TTC549 (cell line): Measurements from ENCODE around the gene SLC34A3.
A peak's percentile ranks its signal among the peaks of the same experiment; 100 is the strongest.

Experiments used
- FAIRE-seq: peaks from 2 replicates; lab custom pipeline; 2012; peaks lifted over from hg19 to GRCh38; lab: Jason Lieb, UNC

Gene SLC34A3

GRCh38 chr9:137195525-137196220 lies 35.0 kb upstream of the SLC34A3 start:
- no peak for FAIRE-seq

GRCh38 chr9:137198051-137198901 lies 32.4 kb upstream of the SLC34A3 start:
- FAIRE-seq: no peak

GRCh38 chr9:137198902-137199283 lies 31.8 kb upstream of the SLC34A3 start:
- FAIRE-seq: no peak

- no peak for FAIRE-seq
Measured at GRCh38 chr9:137199411-137200121, 31.1 kb upstream of the SLC34A3 start.

- peak; percentile 83 for FAIRE-seq
Measured at GRCh38 chr9:137200311-137201204, 30.1 kb upstream of the SLC34A3 start, which contains the start of gene TPRN. Gene TPRN (minus strand): TSS chr9:137200741. CDS start chr9:137200711, 30 bp downstream.

- FAIRE-seq: no peak
Measured at GRCh38 chr9:137201205-137201868, 29.4 kb upstream of the SLC34A3 start.

GRCh38 chr9:137202966-137203365 lies 27.7 kb upstream of the SLC34A3 start:
- FAIRE-seq: no peak

GRCh38 chr9:137204731-137205125 lies 26.0 kb upstream of the SLC34A3 start:
- no peak for FAIRE-seq

- no peak for FAIRE-seq
Measured at GRCh38 chr9:137205126-137206069, 25.3 kb upstream of the SLC34A3 start, which contains the start of the genes NDOR1 and TMEM203. Gene NDOR1 (plus strand): TSS chr9:137205700. CDS start chr9:137205778, 78 bp downstream. Gene TMEM203 (minus strand): TSS chr9:137205648. CDS start chr9:137205414, 234 bp downstream.

GRCh38 chr9:137206602-137207001 lies 24.1 kb upstream of the SLC34A3 start:
- no peak for FAIRE-seq

- FAIRE-seq: no peak
Measured at GRCh38 chr9:137211532-137211931, 19.2 kb upstream of the SLC34A3 start.

- no peak for FAIRE-seq
Measured at GRCh38 chr9:137212520-137212919, 18.2 kb upstream of the SLC34A3 start.

- no peak for FAIRE-seq
Measured at GRCh38 chr9:137213160-137214060, 17.3 kb upstream of the SLC34A3 start.

- no peak for FAIRE-seq
Measured at GRCh38 chr9:137214620-137215019, 16.1 kb upstream of the SLC34A3 start.

GRCh38 chr9:137215196-137215986 lies 15.3 kb upstream of the SLC34A3 start:
- no peak for FAIRE-seq

- FAIRE-seq: no peak
Measured at GRCh38 chr9:137216188-137216965, 14.3 kb upstream of the SLC34A3 start.
